ENCODE data around the gene DSC3. TPM values are rescaled to one million over a fixed set of nuclear protein-coding genes. Genes with fewer than 3 reads are reported as not detected.

DSC3 gene
- total RNA-seq, 1 experiment from 2014 or later = 7.6 TPM

GRCh38 chr18:31034541-31034940, 8.0 kb downstream of the DSC3 start:
- no peak for TF ChIP-seq TCF7L2 (IDR thresholded peaks at IDR 0.05; ENCODE audit: borderline replicate concordance, extremely low read depth, insufficient read depth, insufficient read length)
- TF ChIP-seq REST (IDR thresholded peaks at IDR 0.05; ENCODE audit: low read depth) = no peak
- TF ChIP-seq POLR2A (IDR thresholded peaks at IDR 0.05; ENCODE audit: borderline replicate concordance, extremely low read depth, insufficient read depth, insufficient read length) = no peak
- no peak for TF ChIP-seq CBX3 (IDR thresholded peaks at IDR 0.05; ENCODE audit: low read depth)
- no peak for TF ChIP-seq ELF1 (IDR thresholded peaks at IDR 0.05; ENCODE audit: borderline replicate concordance, low read depth)
- no peak for TF ChIP-seq YY1 (IDR thresholded peaks at IDR 0.05; ENCODE audit: extremely low read depth, insufficient replicate concordance, low read depth, low read length)
- TF ChIP-seq CEBPB (IDR thresholded peaks at IDR 0.05; ENCODE audit: low read depth) = no peak
- TF ChIP-seq EZH2 (IDR thresholded peaks at IDR 0.05) = no peak
- no peak for TF ChIP-seq JUND (IDR thresholded peaks at IDR 0.05)
- TF ChIP-seq ATF3 (IDR thresholded peaks at IDR 0.05) = no peak
- TF ChIP-seq SIN3A (IDR thresholded peaks at IDR 0.05; ENCODE audit: low read depth) = no peak
- intact Hi-C loops (cut with micrococcal nuclease) = no loop called here
- no peaks in the 10 kb centered on the region for H3K36me3 ChIP-seq (ENCODE audit: control insufficient read depth in 1 of 2, insufficient read depth in 2 of 2, low read length in 2 of 2)
- H3K9me2 ChIP-seq (ENCODE audit: insufficient read depth) = no peaks in the 10 kb centered on the region
- no peak overlapping the region for H3K4me2 ChIP-seq (ENCODE audit: low read length)
- ChIA-PET CTCF (no interaction called here), RAD21 (ENCODE audit: low non-redundant PET in 1 of 2, low total read pairs in 2 of 2, uncharacterized antibody in 2 of 2, unreplicated experiment in 2 of 2) (no interaction called here), POLR2A (no interaction called here)
- no peaks in the 10 kb centered on the region for H4K20me1 ChIP-seq (ENCODE audit: insufficient read depth)
- H3K79me2 ChIP-seq (ENCODE audit: insufficient read depth, low read length) = peaks cover 16% of the 10 kb centered on the region; the same call in 1 of the 2 replicates
- no peak overlapping the region for H3K9ac ChIP-seq (ENCODE audit: low read length)
- BruUV-seq (replicated peaks) = no TSS peak
- DNase-seq (ENCODE audit: low read depth, low spot score) = no peak
- no peak overlapping the region for H3K27ac ChIP-seq (ENCODE audit: low read depth, low read length)
- no peaks in the 10 kb centered on the region for H3K9me3 ChIP-seq (ENCODE audit: control insufficient read depth in 1 of 2, insufficient read depth in 1 of 2, low read depth in 1 of 2, low read length in 2 of 2)
- peaks cover 0 to 10% of the 10 kb centered on the region in 2 experiments; a peak in 2 of 4 replicates for H3K4me1 ChIP-seq (ENCODE audit: control insufficient read depth in 1 of 2, insufficient read depth in 2 of 2, low read length in 2 of 2)
- H2AFZ ChIP-seq (ENCODE audit: low read depth, low read length, poor library complexity, severe bottlenecking) = no peak overlapping the region
- H3K27me3 ChIP-seq (ENCODE audit: insufficient read depth, low read length) = no peaks in the 10 kb centered on the region
- no peak overlapping the region for H3K4me3 ChIP-seq (replicated peaks in 1 of 2; ENCODE audit: low read depth in 1 of 2, low read length in 2 of 2)
- ATAC-seq = no peak
